ENCODE measurements around the gene UBQLN3.

UBQLN3 gene

GRCh38 chr11:5509803-5510202 is at the start of gene UBQLN3:
TSS of gene UBQLN3 (minus strand) at chr11:5509957. CDS start at chr11:5509558, 399 bp downstream.
- TF ChIP-seq, protein P1, sequence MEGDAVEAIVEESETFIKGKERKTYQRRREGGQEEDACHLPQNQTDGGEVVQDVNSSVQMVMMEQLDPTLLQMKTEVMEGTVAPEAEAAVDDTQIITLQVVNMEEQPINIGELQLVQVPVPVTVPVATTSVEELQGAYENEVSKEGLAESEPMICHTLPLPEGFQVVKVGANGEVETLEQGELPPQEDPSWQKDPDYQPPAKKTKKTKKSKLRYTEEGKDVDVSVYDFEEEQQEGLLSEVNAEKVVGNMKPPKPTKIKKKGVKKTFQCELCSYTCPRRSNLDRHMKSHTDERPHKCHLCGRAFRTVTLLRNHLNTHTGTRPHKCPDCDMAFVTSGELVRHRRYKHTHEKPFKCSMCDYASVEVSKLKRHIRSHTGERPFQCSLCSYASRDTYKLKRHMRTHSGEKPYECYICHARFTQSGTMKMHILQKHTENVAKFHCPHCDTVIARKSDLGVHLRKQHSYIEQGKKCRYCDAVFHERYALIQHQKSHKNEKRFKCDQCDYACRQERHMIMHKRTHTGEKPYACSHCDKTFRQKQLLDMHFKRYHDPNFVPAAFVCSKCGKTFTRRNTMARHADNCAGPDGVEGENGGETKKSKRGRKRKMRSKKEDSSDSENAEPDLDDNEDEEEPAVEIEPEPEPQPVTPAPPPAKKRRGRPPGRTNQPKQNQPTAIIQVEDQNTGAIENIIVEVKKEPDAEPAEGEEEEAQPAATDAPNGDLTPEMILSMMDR (conservative IDR thresholded peaks at IDR 0.05; ENCODE audit: low read length), result no peak
- no peak for DNase-seq (ENCODE audit: low read depth)
- H3K4me3 ChIP-seq (ENCODE audit: low read length), result no peak within 1 kb of the TSS

GRCh38 chr11:5557751-5558150 is 48.0 kb upstream of the UBQLN3 start:
- TF ChIP-seq, protein P1 (conservative IDR thresholded peaks at IDR 0.05; ENCODE audit: low read length), result no peak
- H3K4me3 ChIP-seq (ENCODE audit: low read length), result no peak overlapping the region
- no peak for DNase-seq (ENCODE audit: low read depth)

GRCh38 chr11:5556596-5557188 is 46.9 kb upstream of the UBQLN3 start:
- TF ChIP-seq, protein P1 (conservative IDR thresholded peaks at IDR 0.05; ENCODE audit: low read length), result no peak
- no peak for DNase-seq (ENCODE audit: low read depth)
- H3K4me3 ChIP-seq (ENCODE audit: low read length), result no peak overlapping the region

DNA sequence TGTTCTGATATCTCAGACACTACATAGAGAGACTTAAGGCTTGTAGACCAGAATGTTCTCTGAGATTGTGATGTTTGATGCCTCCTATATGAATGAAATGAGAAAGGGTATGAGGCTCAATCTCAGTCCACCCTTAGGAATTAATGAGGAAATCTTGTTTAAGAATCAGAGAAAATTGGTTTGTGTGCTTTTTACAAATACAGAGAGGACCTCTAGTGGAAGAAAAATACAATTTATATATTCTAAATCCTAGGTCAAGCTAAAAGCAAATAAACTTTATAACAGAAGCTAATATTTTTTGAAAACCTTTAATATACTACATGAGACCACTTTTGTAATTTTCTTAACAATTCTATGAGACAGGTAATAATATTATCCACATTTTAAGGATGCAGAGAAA is 43.6 kb upstream of the UBQLN3 start:
- DNase-seq (ENCODE audit: low read depth), result no peak
- H3K4me3 ChIP-seq (ENCODE audit: low read length), result no peak overlapping the region
- TF ChIP-seq, protein P1 (conservative IDR thresholded peaks at IDR 0.05; ENCODE audit: low read length), result peak; percentile 36

DNA sequence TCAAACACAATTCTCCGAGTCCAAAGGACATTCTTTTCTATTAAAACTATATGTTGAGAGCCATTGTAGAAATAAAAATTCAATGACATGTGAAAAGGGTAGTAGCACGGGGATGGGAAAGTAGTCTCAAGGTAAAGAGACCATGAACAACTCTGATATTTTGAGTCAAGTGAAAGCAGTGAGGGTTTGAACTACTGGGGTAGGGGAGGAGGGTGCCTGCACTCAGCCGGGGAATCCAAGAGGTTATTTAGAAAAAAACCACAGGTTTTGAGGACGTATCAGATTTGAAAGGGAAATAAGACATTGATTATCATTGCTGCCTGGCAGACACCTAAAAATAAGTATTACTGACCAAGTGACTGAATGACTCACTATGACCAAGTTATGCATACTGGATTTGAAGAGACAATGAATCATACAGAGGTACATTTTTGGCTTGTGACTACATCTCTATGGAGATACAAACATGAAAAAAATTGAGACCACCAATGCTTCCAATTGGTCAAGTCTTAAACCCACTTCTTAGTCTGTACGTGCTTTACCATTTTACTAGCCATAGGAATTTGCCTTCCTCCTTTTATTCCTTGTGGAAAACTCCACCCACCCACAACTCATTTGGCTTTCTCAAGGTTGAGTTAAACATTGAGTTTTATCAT is 40.8 kb upstream of the UBQLN3 start:
- no peak overlapping the region for H3K4me3 ChIP-seq (ENCODE audit: low read length)
- peak; percentile 65 for DNase-seq (ENCODE audit: low read depth)
- TF ChIP-seq, protein P1 (conservative IDR thresholded peaks at IDR 0.05; ENCODE audit: low read length), result no peak

GRCh38 chr11:5548440-5548839 is 38.7 kb upstream of the UBQLN3 start, which contains the start of gene OR52H1:
TSS of gene OR52H1 (minus strand) at chr11:5548540. CDS start at chr11:5545505, 3,035 bp downstream.
- no peak within 1 kb of the TSS for H3K4me3 ChIP-seq (ENCODE audit: low read length)
- DNase-seq (ENCODE audit: low read depth), result no peak
- TF ChIP-seq, protein P1 (conservative IDR thresholded peaks at IDR 0.05; ENCODE audit: low read length), result no peak

DNA sequence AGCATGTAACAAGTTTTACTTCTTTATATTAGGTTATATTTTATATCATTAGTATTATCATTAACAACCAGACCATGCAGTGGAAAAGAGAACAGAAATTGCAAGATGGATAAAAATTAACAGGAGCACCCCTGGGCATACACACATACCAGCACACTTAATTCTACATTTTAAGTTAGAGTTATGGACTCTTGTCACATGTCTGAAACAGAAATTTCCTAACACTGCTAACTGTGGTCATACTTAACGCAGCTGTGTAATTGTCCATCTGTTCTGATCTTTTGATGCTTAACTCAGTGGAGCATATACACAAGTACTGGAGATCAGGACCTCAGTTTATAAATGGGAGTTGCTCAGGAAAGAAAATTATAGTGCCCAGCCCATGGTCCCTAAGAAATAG is 38.2 kb upstream of the UBQLN3 start:
- no peak for DNase-seq (ENCODE audit: low read depth)
- TF ChIP-seq, protein P1 (conservative IDR thresholded peaks at IDR 0.05; ENCODE audit: low read length), result no peak
- H3K4me3 ChIP-seq (ENCODE audit: low read length), result no peak overlapping the region

All from AG10803 (cell line).